Dendritic cell treated with granulocyte-macrophage colony-stimulating factor and Interleukin-4, amounts not matched to agents 40 ng/mL and 50 ng/mL, for 4 days (primary cell): ENCODE data around the gene CCDC89.

Experiments used
- H3K27ac Mint-ChIP-seq: one replicate; pipeline ENCODE4 v1.8.0; 2022; ENCODE audit warnings: mild to moderate bottlenecking, mixed read lengths
- H3K27me3 Mint-ChIP-seq: one replicate; pipeline ENCODE4 v1.8.0; 2022; ENCODE audit warnings: mild to moderate bottlenecking, mixed read lengths
- H3K36me3 Mint-ChIP-seq: one replicate; pipeline ENCODE4 v1.8.0; 2022; ENCODE audit warnings: low read depth, mixed read lengths
- H3K4me1 Mint-ChIP-seq: one replicate; pipeline ENCODE4 v1.8.0; 2022; ENCODE audit warnings: low read depth, mixed read lengths
- H3K4me3 Mint-ChIP-seq: one replicate; pipeline ENCODE4 v1.8.0; 2022; ENCODE audit warnings: mild to moderate bottlenecking, moderate library complexity, mixed read lengths
- H3K9me3 Mint-ChIP-seq: one replicate; pipeline ENCODE4 v1.8.0; 2022; ENCODE audit warnings: mixed read lengths
- intact Hi-C: fragments of 100-400 bp; cut with micrococcal nuclease; formaldehyde crosslinking; loops from one replicate; pipeline ENCODE4 v1.15.0; 2022

The CCDC89 gene

GRCh38 chr11:85685820-85686459 is at the start of gene CCDC89:
Gene CCDC89 (minus strand): TSS chr11:85686195. CDS start chr11:85686130, 65 bp downstream.
- H3K27ac Mint-ChIP-seq, result no peak within 1 kb of the TSS

GRCh38 chr11:85732965-85733364 is 47.0 kb upstream of the CCDC89 start:
- no peaks in the 10 kb centered on the region for H3K27me3 Mint-ChIP-seq
- peaks cover 5% of the 10 kb centered on the region for H3K4me1 Mint-ChIP-seq
- intact Hi-C loops, result no loop called here
- H3K4me3 Mint-ChIP-seq, result no peak overlapping the region
- H3K9me3 Mint-ChIP-seq, result no peaks in the 10 kb centered on the region
- H3K36me3 Mint-ChIP-seq, result no peaks in the 10 kb centered on the region
- no peak overlapping the region for H3K27ac Mint-ChIP-seq

More at GRCh38 chr11:85685820-85686459, at the start of gene CCDC89:
- H3K4me3 Mint-ChIP-seq, result no peak within 1 kb of the TSS
- intact Hi-C loops, result no loop called here
- H3K27me3 Mint-ChIP-seq, result peaks cover 7% of the 10 kb centered on the region
- no peaks in the 10 kb centered on the region for H3K36me3 Mint-ChIP-seq
- peaks cover 30% of the 10 kb centered on the region for H3K4me1 Mint-ChIP-seq
- H3K9me3 Mint-ChIP-seq, result no peaks in the 10 kb centered on the region

GRCh38 chr11:85726381-85726780 is 40.4 kb upstream of the CCDC89 start:
- no peaks in the 10 kb centered on the region for H3K9me3 Mint-ChIP-seq
- no peak overlapping the region for H3K27ac Mint-ChIP-seq

GRCh38 chr11:85725510-85726258 is 39.7 kb upstream of the CCDC89 start:
- Mint-ChIP-seq H3K27me3 (no peaks in the 10 kb centered on the region), H3K9me3 (no peaks in the 10 kb centered on the region), H3K4me1 (no peaks in the 10 kb centered on the region), H3K4me3 (no peak overlapping the region), H3K36me3 (no peaks in the 10 kb centered on the region), H3K27ac (no peak overlapping the region)
- intact Hi-C loops, result no loop called here

More at GRCh38 chr11:85726381-85726780, 40.4 kb upstream of the CCDC89 start:
- Mint-ChIP-seq H3K4me1 (no peaks in the 10 kb centered on the region), H3K4me3 (no peak overlapping the region), H3K27me3 (no peaks in the 10 kb centered on the region), H3K36me3 (no peaks in the 10 kb centered on the region)
- intact Hi-C loops, result no loop called here

GRCh38 chr11:85724748-85725465 is 38.9 kb upstream of the CCDC89 start:
- H3K4me3 Mint-ChIP-seq, result no peak overlapping the region

GRCh38 chr11:85723088-85723487 is 37.1 kb upstream of the CCDC89 start:
- Mint-ChIP-seq H3K4me1 (no peaks in the 10 kb centered on the region), H3K9me3 (no peaks in the 10 kb centered on the region), H3K27ac (no peak overlapping the region), H3K4me3 (no peak overlapping the region), H3K36me3 (no peaks in the 10 kb centered on the region), H3K27me3 (peaks cover 2% of the 10 kb centered on the region)
- intact Hi-C loops, result no loop called here

More at GRCh38 chr11:85724748-85725465, 38.9 kb upstream of the CCDC89 start:
- intact Hi-C loops, result no loop called here
- no peaks in the 10 kb centered on the region for H3K36me3 Mint-ChIP-seq
- no peak overlapping the region for H3K27ac Mint-ChIP-seq
- no peaks in the 10 kb centered on the region for H3K4me1 Mint-ChIP-seq
- H3K27me3 Mint-ChIP-seq, result no peaks in the 10 kb centered on the region
- H3K9me3 Mint-ChIP-seq, result no peaks in the 10 kb centered on the region

GRCh38 chr11:85721191-85721590 is 35.2 kb upstream of the CCDC89 start:
- Mint-ChIP-seq H3K9me3 (no peaks in the 10 kb centered on the region), H3K27me3 (peaks cover 2% of the 10 kb centered on the region), H3K4me3 (no peak overlapping the region), H3K36me3 (no peaks in the 10 kb centered on the region), H3K27ac (no peak overlapping the region), H3K4me1 (no peaks in the 10 kb centered on the region)
- intact Hi-C loops, result no loop called here

GRCh38 chr11:85718991-85719807 is 33.2 kb upstream of the CCDC89 start:
- H3K4me3 Mint-ChIP-seq, result no peak overlapping the region
- intact Hi-C loops, result no loop called here
- H3K9me3 Mint-ChIP-seq, result no peaks in the 10 kb centered on the region
- H3K4me1 Mint-ChIP-seq, result no peaks in the 10 kb centered on the region
- no peaks in the 10 kb centered on the region for H3K36me3 Mint-ChIP-seq
- peaks cover 2% of the 10 kb centered on the region for H3K27me3 Mint-ChIP-seq
- no peak overlapping the region for H3K27ac Mint-ChIP-seq

- Mint-ChIP-seq H3K4me3 (no peak overlapping the region), H3K27me3 (peaks cover 2% of the 10 kb centered on the region), H3K9me3 (no peaks in the 10 kb centered on the region), H3K4me1 (no peaks in the 10 kb centered on the region), H3K27ac (no peak overlapping the region), H3K36me3 (no peaks in the 10 kb centered on the region)
- intact Hi-C loops, result no loop called here
These were observed 32.3 kb upstream of the CCDC89 start for GRCh38 chr11:85718126-85718943.

GRCh38 chr11:85717429-85717828 is 31.4 kb upstream of the CCDC89 start:
- Mint-ChIP-seq H3K36me3 (no peaks in the 10 kb centered on the region), H3K4me3 (no peak overlapping the region), H3K27me3 (peaks cover 2% of the 10 kb centered on the region), H3K9me3 (no peaks in the 10 kb centered on the region), H3K4me1 (no peaks in the 10 kb centered on the region), H3K27ac (no peak overlapping the region)
- intact Hi-C loops, result no loop called here

- Mint-ChIP-seq H3K4me1 (no peaks in the 10 kb centered on the region), H3K9me3 (no peaks in the 10 kb centered on the region), H3K4me3 (no peak overlapping the region), H3K36me3 (no peaks in the 10 kb centered on the region), H3K27me3 (no peaks in the 10 kb centered on the region), H3K27ac (no peak overlapping the region)
- intact Hi-C loops, result no loop called here
These were observed 27.0 kb upstream of the CCDC89 start for GRCh38 chr11:85712953-85713352.

- no peak overlapping the region for H3K4me3 Mint-ChIP-seq
- intact Hi-C loops, result no loop called here
- H3K9me3 Mint-ChIP-seq, result no peaks in the 10 kb centered on the region
- no peaks in the 10 kb centered on the region for H3K27me3 Mint-ChIP-seq
- H3K36me3 Mint-ChIP-seq, result no peaks in the 10 kb centered on the region
- no peak overlapping the region for H3K27ac Mint-ChIP-seq
- no peaks in the 10 kb centered on the region for H3K4me1 Mint-ChIP-seq
These were observed 24.9 kb upstream of the CCDC89 start for GRCh38 chr11:85710917-85711316.
